Hypothalamus (tissue), 51 donors: Measurements from ENCODE around the gene CA10.
A peak's percentile ranks its signal among the peaks of the same experiment; 100 is the strongest.

Experiments
- DNase-seq, 51 donors: peaks; one replicate each; lab custom pipeline; 2025; lab: John Stamatoyannopoulos, UW

CA10 gene

DNA sequence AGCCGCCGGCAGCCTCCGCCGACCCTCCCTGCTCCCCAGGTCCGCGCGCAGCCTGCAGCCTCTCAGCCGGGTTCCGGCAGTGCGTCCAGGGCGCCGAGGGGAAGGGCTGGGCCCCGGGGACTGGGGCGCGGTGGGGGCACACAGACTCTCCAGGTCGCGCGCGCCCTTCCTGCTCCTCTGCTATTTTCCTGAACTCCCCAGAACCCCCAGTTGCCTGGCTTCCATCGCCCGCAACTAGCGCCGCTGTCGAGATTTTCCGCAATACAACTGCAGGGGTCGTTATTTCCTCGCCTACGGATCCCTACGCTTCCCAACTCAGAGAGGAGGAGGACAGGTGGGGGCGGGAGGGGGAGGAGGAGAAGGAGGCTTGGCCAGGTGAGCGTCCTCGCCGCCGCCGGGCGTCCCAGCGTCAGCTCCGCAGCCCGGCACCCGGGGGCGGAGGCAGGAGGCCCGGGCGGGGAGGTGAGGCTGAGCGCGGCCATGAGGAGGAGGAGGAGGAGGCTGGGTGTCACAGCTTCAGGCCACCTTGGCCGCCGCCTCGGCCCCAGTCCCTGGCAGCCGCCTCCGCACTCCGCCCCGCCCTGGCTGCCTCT lies at the start of gene CA10:
Gene CA10 (minus strand): TSS at position 265 of the 593 bp plus-strand sequence.
- DNase-seq: peak in 5 of 51 donors; percentile 13 to 50 (median 26)

DNA sequence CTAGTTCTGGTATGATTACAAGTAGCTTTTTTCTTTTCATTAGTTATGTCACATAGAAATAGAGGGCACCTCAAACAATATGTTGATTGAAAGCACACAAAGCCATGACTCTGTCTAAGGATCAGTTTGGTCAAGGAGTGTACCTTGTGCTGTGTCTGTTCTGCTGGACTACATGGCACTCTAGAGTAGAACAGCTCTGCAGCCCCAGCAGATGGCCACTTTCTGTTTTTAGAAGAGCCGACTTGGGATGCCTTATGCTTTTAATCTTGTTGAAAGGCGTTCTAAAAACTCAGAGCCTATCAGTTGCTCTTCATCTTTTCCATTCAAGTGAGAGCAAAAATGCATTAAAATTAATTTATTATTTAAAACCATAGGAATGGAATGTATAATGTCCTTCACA lies 49.3 kb upstream of the CA10 start:
- no peak for DNase-seq

DNA sequence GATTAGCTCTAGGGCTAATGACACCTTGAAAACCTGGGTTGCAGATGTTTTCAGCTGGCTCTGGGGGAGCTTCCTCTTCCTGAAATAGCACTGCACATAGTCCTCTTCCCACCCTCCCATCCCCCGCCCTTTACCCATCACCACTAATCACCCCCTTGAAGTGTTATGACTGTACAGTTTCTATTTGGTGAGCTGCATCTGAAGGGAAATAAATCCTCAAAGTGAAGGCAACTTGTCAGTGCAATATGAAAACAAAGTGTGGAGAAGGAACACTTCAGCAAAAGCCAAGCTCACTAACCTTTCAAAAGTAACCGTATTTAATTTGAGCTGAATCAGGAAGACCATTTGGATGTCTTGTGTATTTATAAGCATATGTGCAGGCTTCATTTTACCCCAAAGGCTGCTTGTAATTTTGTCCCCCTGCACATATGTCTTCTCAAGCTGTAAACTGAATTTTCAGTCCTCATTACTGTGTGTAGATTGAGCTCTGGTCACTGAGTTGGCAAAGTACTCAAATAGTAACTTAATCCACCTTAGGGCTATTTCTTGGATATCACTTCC lies 44.1 kb upstream of the CA10 start:
- DNase-seq: no peak

DNA sequence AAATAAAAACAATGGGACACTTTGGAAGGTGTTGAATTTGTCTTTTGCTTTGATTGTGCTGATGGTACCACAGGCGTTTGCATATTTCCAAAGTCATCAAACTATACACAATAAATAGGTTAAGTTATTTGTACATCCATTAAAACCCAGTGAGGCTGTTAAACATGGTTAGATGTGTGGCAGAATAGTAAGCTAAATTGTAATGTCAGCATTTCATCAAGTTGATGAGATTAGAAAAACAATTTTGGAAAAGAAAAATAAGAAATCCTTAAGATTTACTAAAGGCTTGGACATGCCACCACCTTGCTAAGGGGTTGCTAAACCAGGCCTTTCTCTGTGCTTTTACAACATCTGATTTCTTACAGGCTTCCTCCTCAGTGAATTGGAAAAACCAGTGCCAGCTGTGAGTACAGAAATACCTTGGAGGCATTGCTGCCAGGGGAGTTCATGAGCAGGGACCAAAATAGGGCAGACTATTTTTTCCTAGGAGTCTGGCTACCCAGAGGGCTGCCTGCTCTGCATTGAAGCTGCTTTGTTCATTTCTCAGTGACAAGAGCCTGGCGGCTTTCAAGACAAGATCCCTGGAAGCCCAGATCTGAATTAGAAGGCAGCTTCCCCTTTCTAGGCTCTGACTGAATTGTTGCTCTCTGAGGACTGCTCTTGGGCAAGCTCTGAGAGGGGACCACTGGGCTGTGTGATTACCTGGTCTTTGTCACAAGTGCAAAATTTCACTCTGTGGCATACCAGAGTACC lies 43.4 kb upstream of the CA10 start:
- no peak for DNase-seq

- no peak for DNase-seq
Measured at GRCh38 chr17:52191491-52191890, 33.0 kb upstream of the CA10 start.

DNA sequence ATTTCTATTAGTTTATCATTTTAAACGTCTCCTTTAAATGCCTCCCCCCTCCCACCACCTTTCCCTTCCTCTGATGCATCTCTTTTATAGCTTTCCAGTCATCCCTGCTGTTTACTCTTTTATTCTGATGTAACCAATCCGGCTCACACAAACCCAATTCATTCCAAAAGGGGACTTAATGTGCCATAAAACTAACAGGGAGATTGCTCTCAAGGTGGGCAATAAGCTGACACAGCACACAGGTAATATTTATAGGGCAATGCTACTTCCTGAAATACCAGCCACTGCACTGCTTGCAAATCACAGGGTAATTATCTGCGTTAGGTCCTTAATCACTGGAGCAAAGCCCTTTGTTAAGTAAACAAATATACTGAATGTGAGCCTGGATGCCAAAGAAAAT lies 23.3 kb upstream of the CA10 start:
- no peak for DNase-seq

DNA sequence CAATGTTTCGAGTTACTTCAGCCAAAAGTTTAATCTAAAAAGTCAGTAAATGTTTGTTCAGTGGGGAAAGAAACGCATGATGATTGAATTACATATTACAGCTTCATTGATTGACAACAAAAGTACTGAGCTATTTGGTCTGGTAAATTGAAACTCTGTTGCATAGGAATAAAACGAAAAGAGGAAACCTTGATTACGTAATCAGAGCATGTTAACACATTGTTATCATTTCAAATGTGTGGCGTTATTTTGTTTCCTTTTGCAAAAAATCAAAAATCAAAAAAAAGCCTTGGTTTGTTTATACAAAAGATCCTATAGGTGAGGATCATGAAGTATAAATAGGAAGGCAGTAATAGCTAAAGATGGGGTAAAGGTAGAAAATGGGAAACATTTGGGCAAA lies 19.5 kb upstream of the CA10 start:
- no peak for DNase-seq

DNA sequence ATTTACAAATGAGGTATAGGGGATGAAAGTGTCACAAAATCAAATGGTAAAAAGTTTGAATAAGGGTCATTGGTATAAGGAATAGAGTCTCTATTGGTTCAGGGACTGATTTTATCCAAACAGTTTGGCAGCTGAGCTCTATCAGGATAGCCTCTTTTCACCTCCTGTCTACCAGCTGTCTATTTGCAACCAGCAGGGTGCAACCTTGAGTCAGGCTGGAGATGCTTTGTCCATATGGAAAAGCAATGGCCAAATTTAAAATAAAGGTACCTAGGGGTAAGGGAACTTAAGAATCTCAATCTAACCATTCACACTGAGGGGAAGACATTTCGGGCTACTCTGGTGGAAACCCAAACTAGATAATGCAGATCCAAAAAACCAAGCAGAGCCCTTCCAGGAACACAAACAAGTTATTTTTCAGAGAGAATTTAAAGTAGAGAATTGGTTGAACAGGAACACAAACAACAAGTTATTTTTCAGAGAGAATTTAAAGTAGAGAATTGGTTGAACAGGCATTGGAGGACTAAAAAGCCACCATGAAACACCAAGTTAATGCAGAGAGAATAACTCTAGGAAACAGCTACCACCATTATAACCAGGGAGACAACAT lies 12.6 kb upstream of the CA10 start:
- DNase-seq: peak in 2 of 51 donors; percentile 1 to 13

DNA sequence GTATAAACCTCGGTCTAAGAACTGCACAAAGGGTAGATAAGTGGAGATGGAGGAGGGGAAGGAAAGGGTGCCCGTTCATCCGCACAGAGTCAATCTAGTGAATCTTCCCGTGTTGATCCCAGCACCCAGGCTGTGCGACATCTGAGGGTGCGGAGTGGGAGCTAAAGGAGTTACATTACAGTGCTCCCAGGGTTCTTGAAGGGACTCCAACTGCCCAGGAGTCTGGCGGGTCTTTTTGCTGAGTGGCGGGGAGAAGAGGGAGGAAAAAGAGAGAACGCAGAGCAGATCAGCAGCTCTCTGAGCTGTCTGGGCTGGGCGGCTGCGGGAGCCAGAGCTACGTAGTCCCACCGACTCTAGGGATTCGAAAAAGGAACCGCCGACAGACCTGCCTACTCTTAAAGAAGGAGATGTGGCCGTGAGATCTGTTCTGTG lies 1.6 kb upstream of the CA10 start:
- peak in 2 of 51 donors; percentile 11 to 36 for DNase-seq

DNA sequence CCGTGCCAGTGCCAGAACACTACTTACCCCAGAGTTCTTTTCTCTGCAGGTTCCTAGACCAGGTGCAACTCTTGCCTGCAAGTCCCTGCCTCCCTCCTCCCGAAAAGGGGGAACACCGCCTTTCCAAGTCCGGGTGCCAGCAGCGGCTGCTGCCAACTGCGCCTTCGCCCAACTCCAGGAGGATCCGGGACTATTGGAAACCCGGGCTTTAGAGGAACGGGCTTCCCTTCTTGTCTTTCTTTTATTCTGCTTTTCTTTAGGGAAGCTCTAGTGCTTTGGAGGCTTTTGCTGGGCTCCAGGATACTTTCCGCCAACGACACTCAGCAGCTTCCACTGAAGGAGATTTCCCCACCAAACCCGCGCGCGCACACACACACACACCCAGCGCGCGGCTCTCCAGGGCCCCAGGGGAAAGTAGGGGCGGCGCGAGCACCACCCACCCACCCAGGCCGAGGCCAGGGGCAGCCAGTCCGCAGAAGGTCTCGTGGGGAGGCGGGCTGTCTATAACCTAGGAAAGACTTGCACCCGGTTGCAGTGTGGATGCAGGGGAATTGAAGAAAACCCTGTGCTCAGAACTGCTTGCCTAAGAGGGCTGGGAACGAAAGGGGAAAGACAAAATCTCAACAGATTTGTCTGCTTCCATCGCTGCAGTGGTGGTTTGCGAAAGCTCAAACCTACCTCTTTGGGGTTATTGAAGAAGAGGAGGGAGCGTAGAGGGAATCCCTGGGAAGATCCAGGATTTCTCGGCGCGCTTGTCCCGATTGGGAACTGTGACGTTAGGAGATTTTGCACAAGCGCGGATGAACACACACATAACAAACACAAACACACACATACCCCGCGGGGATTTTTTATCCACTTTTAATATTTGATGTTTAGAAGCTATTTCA lies 977 bp upstream of the CA10 start:
- DNase-seq: peak in 2 of 51 donors; percentile 26 to 36

DNA sequence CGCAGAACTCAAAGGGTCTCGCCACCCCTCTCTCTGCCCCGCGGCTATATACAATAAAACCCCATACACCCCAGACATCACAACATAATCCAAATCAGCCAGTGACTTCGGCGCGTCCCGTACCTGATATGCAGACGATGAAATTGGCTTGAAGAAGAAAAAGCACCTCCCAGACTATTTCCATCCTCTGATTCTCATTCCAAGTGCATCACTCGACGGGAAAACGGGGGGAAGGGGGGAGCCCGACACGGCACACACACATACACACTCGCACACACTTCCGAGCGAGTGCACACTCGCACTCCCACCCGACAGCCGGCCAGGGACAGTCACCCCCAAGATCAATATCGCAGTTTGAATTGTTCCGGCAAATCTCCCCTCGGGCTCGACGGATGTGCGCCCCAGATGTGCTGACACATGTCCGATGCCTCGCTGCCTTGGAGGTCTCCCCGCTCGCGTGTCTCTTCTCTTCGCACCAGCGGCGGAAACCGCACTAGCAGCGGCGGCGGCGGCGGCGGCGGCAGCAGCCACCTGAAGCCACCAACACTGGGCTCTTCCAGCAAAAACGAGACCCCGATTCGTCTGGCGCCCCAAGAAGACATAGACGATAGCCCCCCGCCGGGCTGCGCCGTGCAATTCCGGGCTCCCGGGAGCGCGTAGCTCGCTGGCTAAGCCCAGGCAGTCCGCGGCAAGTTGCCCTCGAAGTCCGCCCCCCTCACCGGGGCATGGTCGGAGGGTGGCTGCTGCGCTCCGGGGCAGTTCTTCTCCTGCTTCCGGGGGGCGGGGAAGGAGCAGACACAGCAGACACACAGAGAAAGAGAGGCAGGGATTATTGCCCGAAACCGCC lies 688 bp downstream of the CA10 start:
- peak in 2 of 51 donors; percentile 28 to 51 for DNase-seq

DNA sequence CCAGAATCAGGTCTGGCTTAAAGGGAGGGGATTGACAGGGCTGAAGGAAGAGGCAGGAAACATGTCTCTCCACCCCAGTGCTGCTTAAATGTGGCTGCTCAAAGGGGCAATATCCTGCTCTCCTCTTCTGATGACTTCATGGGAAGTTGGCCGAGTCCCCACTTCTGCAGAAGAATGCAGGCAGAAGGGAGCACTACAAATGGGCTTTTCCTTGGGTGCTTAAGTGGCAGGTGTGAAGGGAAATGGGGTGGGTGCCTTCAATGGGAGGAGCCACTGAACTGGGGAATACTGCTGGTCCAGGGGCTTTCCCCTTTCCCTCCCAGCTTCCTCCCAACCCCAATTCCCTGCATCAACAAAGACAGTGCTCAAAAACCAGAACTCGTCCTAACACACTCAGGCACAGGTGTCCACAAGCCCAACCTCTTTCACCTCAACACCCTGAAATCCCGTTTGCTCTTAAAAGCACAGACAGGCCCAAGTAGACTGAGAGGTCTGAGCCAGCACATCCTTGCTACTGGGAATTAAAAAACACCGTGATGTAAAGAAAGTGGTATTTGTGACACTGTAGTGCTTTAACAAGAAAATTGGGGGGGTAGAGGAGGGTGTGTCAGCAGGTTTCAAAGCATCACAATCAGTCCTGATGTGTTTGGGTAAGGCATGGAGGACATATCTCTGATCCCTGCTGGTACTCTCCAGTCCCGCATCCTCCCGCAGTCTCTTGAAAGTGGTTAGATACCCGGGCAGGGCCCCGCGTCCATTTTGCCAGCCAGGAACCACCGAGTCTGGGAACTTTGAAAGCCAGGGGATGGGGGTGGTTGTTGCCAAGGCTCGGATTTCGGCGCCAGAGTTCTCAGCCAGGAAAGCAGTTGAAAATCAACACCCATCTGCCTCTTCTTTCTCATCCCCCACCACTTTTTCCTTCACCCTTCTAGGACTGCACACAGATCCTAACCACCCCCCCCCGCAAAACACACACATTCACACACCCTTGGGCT lies 1.6 kb downstream of the CA10 start:
- DNase-seq: peak in 2 of 51 donors; percentile 14 to 25

GRCh38 chr17:52155301-52155700 lies 3.2 kb downstream of the CA10 start:
- DNase-seq: no peak

DNA sequence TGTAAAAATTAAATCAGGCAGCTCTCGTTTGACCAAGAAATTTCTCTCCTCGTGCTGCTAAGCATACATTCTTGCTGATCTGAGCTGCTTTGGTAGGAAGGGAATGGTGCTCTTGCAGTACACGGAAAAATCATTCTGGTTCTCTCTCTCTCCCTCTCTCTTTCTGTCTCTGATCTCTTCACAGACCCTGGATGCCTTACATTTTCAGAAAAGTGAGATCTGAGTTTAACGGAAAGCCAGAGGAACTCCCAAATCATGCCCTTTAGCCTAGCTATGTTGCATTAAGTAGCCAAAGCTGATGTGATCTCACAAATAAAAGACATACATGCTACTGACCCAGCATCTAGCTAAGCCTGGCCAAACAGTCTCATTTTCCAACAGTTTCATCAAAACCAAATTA lies 4.0 kb downstream of the CA10 start:
- DNase-seq: no peak

- no peak for DNase-seq
Measured at GRCh38 chr17:52150935-52151334, 7.6 kb downstream of the CA10 start.

DNA sequence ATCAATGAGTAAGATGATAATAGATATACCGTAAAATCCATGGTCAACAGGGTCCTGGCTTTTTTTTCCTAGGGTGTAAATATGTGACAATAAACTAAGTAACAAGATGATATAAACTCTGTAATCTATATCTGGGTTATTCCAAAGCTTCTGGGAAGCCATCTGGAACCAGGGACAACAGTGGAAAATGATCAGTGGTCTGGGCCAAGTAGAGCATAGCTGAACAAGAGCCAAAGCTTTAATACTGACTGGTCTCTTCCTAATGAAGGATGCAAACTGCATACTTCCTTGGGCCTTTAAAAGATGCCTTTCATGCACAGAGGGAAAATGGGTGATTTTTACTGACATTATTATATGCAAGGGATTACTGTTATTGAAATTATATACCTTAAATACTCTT lies 8.9 kb downstream of the CA10 start:
- DNase-seq: no peak

- DNase-seq: no peak
Measured at GRCh38 chr17:52148969-52149351, 9.6 kb downstream of the CA10 start.

DNA sequence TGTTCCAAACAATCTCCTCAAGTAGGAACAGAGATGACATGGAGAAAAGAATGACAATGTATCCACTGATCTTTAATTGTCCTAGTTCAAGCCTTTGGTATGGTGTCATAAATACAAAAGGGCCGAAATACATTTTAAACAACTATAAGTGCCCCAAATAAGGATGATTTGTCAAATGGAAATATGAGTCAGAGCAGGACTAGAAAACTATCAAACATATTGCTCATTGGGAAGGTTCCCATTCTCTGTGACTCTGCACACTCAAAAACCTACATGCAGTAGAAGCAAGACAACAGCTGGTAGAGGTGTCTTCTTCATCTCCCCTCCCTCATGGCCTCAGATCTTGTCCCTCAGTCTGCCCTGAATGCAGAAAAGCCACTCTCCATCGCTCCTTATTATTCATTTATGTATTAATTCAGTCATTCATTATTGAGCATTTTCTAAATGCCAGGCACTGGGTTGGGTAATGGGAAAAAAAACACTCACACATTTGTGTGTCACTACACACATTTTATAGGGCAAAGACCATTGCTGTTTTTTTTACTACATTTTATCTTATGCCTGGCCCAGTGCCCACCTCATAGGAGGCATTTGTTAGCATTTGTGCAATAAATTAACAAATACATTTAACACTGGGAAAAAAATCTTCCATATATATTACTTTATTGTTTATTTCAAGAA lies 10.1 kb downstream of the CA10 start:
- DNase-seq: no peak
